Nasal cavity respiratory epithelium epithelial cell of viscerocranial mucosa (primary cell): ENCODE data around the gene CALML5. TPM values are rescaled to one million over a fixed set of nuclear protein-coding genes. Genes with fewer than 3 reads are reported as not detected.

ENCODE experiments used
- total RNA-seq: library from RNA; depleted of rRNA; stranded (reverse); fragments of >200 nt; gene quantifications from 2 replicates; pipeline ENCODE4 v1.2.3, GENCODE V29; 2014

Gene CALML5, protein sequence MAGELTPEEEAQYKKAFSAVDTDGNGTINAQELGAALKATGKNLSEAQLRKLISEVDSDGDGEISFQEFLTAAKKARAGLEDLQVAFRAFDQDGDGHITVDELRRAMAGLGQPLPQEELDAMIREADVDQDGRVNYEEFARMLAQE
- total RNA-seq: 2.3 and 2.7 TPM in 2 replicates

GRCh38 chr10:5499493-5500140 lies at the start of gene CALML5:
Gene CALML5, minus strand, starts transcription at chr10:5499570. Its CDS starts 132 bp downstream, at chr10:5499438.

DNA sequence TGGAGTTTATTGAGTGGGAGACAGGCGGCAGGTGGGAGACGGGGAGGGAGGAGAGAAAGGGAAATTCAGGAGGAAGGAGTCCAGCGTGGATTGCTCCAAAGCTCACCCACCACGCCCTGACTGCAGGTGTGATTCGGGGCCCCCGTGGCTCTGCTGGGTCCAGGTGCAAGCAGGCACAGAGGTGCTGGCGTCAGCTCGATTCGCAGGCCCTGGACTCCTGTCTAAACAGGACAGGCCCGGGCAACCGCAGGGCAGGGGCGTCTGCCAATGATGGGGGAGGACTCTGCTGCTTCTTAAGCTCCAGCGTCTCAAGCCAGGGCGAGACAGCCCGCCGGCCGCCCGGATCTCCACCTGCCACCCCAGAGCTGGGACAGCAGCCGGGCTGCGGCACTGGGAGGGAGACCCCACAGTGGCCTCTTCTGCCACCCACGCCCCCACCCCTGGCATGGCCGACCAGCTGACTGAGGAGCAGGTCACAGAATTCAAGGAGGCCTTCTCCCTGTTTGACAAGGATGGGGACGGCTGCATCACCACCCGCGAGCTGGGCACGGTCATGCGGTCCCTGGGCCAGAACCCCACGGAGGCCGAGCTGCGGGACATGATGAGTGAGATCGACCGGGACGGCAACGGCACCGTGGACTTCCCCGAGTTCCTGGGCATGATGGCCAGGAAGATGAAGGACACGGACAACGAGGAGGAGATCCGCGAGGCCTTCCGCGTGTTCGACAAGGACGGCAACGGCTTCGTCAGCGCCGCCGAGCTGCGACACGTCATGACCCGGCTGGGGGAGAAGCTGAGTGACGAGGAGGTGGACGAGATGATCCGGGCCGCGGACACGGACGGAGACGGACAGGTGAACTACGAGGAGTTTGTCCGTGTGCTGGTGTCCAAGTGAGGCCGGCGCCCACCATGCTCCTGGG lies 25.5 kb upstream of the CALML5 start, which contains the start of gene CALML3:
Gene CALML3 (plus strand): TSS at position 321 of the 920 bp plus-strand sequence. CDS start 125 bp downstream, at position 446.

Other genes starting within 250 kb of the CALML5 start
- gene UCN3, start 134.6 kb downstream of the CALML5 start, total RNA-seq: not detected in 2 replicates
- gene TUBAL3, start 94.7 kb downstream of the CALML5 start, total RNA-seq: 0.34 and 0.36 TPM in 2 replicates
- 87.8 and 133 TPM in 2 replicates for gene NET1, start 87.0 kb downstream of the CALML5 start, total RNA-seq
- gene CALML3, start 25.4 kb upstream of the CALML5 start, total RNA-seq: 9.2 and 11.5 TPM in 2 replicates
- 19.1 and 19.5 TPM in 2 replicates for gene ASB13, start 167.0 kb upstream of the CALML5 start, total RNA-seq
- 96.7 and 159 TPM in 2 replicates for gene TASOR2, start 185.3 kb upstream of the CALML5 start, total RNA-seq